Central memory CD8-positive, alpha-beta T cell (primary cell): ENCODE data around the gene FXR2.
A peak's percentile ranks its signal among the peaks of the same experiment; 100 is the strongest.

Source experiments
- ATAC-seq: fragments of 150-1000 bp; cut with Tn5 transposase; replicated peaks from 2 replicates; pipeline ENCODE4 v1.10.0; 2022; ENCODE audit warnings: mild to moderate bottlenecking, moderate FRiP score, moderate number of reproducible peaks; ENCODE audit not compliant: poor library complexity, severe bottlenecking; ENCODE audit errors: extremely low read depth
- DNase-seq, 2 donors: peaks; one replicate each; pipeline ENCODE4 v3.0.0; 2021; ENCODE audit warnings: low spot score in 2 of 2
- H3K27ac Mint-ChIP-seq: one replicate; pipeline ENCODE4 v1.8.0; 2022; ENCODE audit warnings: low read depth, mild to moderate bottlenecking, moderate library complexity, mixed read lengths
- H3K27me3 Mint-ChIP-seq: one replicate; pipeline ENCODE4 v1.8.0; 2022; ENCODE audit warnings: mixed read lengths
- H3K36me3 Mint-ChIP-seq: one replicate; pipeline ENCODE4 v1.8.0; 2022; ENCODE audit warnings: mild to moderate bottlenecking, moderate library complexity, mixed read lengths; ENCODE audit not compliant: insufficient read depth
- H3K4me1 Mint-ChIP-seq: one replicate; pipeline ENCODE4 v1.8.0; 2022; ENCODE audit warnings: mixed read lengths
- H3K4me3 Mint-ChIP-seq: one replicate; pipeline ENCODE4 v1.8.0; 2022; ENCODE audit warnings: mild to moderate bottlenecking, moderate library complexity, mixed read lengths
- H3K9me3 Mint-ChIP-seq: one replicate; pipeline ENCODE4 v1.8.0; 2022; ENCODE audit warnings: mixed read lengths

Gene FXR2

GRCh38 chr17:7579834-7580603 lies 34.7 kb downstream of the FXR2 start:
- H3K9me3 Mint-ChIP-seq = no peaks in the 10 kb centered on the region
- DNase-seq = no peak
- H3K27ac Mint-ChIP-seq = peak overlapping the region; percentile 77
- H3K4me3 Mint-ChIP-seq = no peak overlapping the region
- ATAC-seq = no peak
- no peaks in the 10 kb centered on the region for H3K27me3 Mint-ChIP-seq
- H3K4me1 Mint-ChIP-seq = peaks cover 59% of the 10 kb centered on the region
- H3K36me3 Mint-ChIP-seq = peaks cover 66% of the 10 kb centered on the region

DNA sequence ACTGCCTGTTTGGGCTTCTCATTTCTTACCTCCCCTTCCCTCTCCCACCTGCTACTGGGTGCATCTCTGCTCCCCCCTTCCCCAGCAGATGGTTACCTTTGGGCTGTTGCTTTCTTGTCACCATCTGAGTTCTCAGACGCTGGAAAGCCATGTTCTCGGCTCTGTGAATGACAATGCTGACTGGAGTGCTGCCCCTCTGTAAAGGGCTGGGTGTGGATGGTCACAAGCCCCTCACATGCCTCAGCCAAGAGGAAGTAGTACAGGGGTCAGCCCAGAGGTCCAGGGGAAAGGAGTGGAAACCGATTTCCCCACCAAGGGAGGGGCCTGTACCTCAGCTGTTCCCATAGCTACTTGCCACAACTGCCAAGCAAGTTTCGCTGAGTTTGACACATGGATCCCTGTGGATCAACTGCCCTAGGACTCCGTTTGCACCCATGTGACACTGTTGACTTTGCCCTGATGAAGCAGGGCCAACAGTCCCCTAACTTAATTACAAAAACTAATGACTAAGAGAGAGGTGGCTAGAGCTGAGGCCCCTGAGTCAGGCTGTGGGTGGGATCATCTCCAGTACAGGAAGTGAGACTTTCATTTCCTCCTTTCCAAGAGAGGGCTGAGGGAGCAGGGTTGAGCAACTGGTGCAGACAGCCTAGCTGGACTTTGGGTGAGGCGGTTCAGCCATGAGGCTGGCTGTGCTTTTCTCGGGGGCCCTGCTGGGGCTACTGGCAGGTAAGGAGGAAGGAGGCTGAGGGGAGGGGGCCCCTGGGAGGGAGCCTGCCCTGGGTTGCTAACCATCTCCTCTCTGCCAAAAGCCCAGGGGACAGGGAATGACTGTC lies 35.5 kb downstream of the FXR2 start, which contains the start of gene CD68:
Gene CD68 (plus strand): TSS at position 638 of the 833 bp plus-strand sequence. CDS start 40 bp downstream, at position 678.
- no peaks in the 10 kb centered on the region for H3K9me3 Mint-ChIP-seq
- DNase-seq (no peak), ATAC-seq (peak; percentile 10)
- peak within 1 kb of the TSS; percentile 77 for H3K27ac Mint-ChIP-seq
- H3K4me3 Mint-ChIP-seq = peak within 1 kb of the TSS; percentile 58
- H3K4me1 Mint-ChIP-seq = peaks cover 54% of the 10 kb centered on the region
- H3K36me3 Mint-ChIP-seq = peaks cover 72% of the 10 kb centered on the region
- no peaks in the 10 kb centered on the region for H3K27me3 Mint-ChIP-seq

GRCh38 chr17:7577327-7578199 lies 37.1 kb downstream of the FXR2 start:
- no peaks in the 10 kb centered on the region for H3K9me3 Mint-ChIP-seq
- ATAC-seq = no peak
- peaks cover 58% of the 10 kb centered on the region for H3K4me1 Mint-ChIP-seq
- peak overlapping the region; percentile 29 for H3K4me3 Mint-ChIP-seq
- no peak overlapping the region for H3K27ac Mint-ChIP-seq
- no peak for DNase-seq
- no peaks in the 10 kb centered on the region for H3K27me3 Mint-ChIP-seq
- peaks cover 82% of the 10 kb centered on the region for H3K36me3 Mint-ChIP-seq

DNA sequence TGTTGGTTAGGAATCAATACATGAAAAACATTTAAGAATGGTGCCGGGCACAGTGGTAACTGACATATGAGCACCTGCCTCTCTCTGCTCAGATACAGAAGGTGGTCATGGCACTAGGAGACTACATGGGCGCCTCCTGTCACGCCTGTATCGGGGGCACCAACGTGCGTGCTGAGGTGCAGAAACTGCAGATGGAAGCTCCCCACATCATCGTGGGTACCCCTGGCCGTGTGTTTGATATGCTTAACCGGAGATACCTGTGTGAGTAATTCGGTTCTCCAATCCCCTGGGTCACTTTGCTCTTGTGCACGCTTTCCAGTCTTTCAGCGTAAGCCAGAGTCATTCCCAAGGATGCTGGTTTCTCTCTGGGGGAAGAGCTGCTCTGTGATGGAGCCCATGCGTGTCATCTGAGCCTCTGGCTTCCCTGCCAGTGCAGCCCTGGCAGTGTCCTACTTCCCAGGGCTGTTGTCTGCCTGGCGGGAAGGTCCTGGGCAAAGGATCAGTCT lies 38.2 kb downstream of the FXR2 start:
- no peak for DNase-seq
- Mint-ChIP-seq H3K9me3 (no peaks in the 10 kb centered on the region), H3K36me3 (peaks cover 83% of the 10 kb centered on the region), H3K4me1 (peaks cover 62% of the 10 kb centered on the region), H3K4me3 (peak overlapping the region; percentile 100), H3K27me3 (no peaks in the 10 kb centered on the region), H3K27ac (no peak overlapping the region)
- ATAC-seq = no peak

DNA sequence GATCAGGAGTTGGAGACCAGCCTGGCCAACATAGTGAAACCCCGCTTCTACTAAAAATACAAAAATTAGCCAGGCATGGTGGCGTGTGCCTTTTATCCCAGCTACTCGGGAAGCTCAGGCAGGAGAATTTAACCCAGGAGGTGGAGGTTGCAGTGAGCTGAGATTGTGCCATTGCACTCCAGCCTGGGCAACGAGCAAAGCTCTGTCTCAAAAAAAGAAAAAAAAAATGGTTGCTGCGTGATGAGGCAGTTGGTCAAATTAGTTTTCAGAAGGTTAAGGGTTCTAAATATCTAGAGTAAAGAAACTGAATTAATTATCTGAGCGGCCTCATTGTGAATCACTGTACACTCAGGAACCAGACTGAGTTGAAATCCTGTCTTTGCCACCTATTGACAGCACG lies 38.7 kb downstream of the FXR2 start:
- Mint-ChIP-seq H3K36me3 (peaks cover 81% of the 10 kb centered on the region), H3K4me3 (peak overlapping the region; percentile 100), H3K27ac (no peak overlapping the region), H3K9me3 (no peaks in the 10 kb centered on the region), H3K27me3 (no peaks in the 10 kb centered on the region), H3K4me1 (peaks cover 59% of the 10 kb centered on the region)
- ATAC-seq = no peak
- no peak for DNase-seq

DNA sequence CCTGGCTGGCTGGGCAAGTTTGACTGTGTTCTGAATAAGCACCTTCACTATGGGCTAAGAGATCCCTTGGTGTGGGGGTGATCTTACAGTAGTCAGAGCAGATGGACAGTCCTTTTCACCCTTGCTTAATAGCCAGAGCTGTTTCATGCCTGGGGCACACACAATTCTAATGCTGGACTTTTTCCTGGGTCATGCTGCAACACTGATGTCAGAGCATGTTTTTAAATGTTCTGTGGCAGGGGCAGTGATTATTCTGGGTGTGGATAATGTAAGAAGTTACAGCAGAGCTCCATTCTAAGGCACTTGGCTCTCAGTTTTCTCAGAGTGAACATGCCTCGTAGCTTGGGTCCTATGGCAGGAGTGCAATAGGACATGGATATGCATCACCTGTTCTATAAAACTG lies 39.2 kb downstream of the FXR2 start:
- no peaks in the 10 kb centered on the region for H3K27me3 Mint-ChIP-seq
- no peaks in the 10 kb centered on the region for H3K9me3 Mint-ChIP-seq
- DNase-seq = no peak
- no peak overlapping the region for H3K27ac Mint-ChIP-seq
- peaks cover 54% of the 10 kb centered on the region for H3K4me1 Mint-ChIP-seq
- peak overlapping the region; percentile 100 for H3K4me3 Mint-ChIP-seq
- ATAC-seq = no peak
- peaks cover 77% of the 10 kb centered on the region for H3K36me3 Mint-ChIP-seq

DNA sequence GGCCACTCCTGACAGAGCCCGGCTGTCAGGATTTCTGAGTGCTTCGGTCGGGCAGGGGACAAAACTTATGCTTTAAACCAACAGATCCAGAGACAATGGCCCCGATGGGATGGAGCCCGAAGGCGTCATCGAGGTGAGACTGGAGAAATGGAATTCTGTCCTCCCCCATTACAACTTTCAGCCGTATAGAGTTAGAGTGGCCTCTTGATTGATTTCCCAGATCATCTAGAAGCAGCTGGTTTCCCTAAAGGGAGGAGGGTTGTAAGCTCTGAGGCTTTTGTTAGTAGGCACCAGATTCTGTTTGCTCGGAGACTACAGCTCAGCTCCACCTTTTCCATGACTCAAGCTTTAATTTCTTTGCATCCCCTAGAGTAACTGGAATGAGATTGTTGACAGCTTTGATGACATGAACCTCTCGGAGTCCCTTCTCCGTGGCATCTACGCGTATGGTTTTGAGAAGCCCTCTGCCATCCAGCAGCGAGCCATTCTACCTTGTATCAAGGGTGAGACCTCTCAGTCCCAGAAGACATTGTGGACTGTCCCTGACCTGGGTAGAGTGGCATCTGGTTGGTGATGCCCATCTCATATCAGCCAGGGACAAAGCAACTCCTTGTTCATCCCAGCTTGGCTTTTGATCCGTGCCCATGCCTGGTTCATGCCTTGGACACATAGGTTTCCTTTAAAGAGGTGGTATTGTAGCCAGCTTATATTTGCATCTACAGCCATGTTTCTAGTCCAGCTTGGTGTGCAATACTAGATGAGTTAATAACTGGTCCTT lies 40.3 kb downstream of the FXR2 start:
- no peak for ATAC-seq
- H3K36me3 Mint-ChIP-seq = peaks cover 75% of the 10 kb centered on the region
- peak overlapping the region; percentile 100 for H3K4me3 Mint-ChIP-seq
- peaks cover 44% of the 10 kb centered on the region for H3K4me1 Mint-ChIP-seq
- H3K27ac Mint-ChIP-seq = peak overlapping the region; percentile 99
- DNase-seq = no peak
- no peaks in the 10 kb centered on the region for H3K27me3 Mint-ChIP-seq
- no peaks in the 10 kb centered on the region for H3K9me3 Mint-ChIP-seq

GRCh38 chr17:7573324-7574080 lies 41.2 kb downstream of the FXR2 start:
- Mint-ChIP-seq H3K4me1 (peaks cover 36% of the 10 kb centered on the region), H3K27ac (peak overlapping the region; percentile 99), H3K27me3 (no peaks in the 10 kb centered on the region), H3K36me3 (peaks cover 67% of the 10 kb centered on the region), H3K4me3 (peak overlapping the region; percentile 100), H3K9me3 (no peaks in the 10 kb centered on the region)
- ATAC-seq = peak; percentile 45
- peak; percentile 76 to 89 for DNase-seq

DNA sequence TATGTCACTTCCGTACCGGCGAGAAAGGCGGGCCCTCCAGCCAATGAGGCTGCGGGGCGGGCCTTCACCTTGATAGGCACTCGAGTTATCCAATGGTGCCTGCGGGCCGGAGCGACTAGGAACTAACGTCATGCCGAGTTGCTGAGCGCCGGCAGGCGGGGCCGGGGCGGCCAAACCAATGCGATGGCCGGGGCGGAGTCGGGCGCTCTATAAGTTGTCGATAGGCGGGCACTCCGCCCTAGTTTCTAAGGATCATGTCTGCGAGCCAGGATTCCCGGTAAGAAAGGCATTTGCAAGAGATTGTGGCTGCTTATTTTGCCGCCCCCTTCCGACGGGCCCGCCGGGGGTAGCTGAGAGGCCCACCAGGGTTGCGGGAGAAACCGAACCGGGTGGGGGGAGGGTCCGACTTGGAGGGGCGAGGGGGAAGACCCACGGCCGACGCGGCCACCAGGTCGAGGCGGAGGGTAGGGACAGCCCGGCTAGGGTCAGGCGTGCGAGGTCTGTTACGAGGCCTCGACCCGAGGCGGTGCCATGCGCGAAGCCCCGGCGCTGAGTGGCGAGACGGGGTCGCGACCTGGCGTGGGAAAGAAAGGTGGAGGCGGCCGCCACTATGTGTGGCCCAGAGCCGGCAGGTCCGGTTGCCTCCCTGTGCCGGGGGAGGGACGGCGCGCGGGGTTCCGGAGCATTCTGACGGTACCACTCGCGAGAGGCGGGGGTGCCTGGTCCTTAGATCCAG lies 41.9 kb downstream of the FXR2 start:
- peaks cover 59% of the 10 kb centered on the region for H3K36me3 Mint-ChIP-seq

DNA sequence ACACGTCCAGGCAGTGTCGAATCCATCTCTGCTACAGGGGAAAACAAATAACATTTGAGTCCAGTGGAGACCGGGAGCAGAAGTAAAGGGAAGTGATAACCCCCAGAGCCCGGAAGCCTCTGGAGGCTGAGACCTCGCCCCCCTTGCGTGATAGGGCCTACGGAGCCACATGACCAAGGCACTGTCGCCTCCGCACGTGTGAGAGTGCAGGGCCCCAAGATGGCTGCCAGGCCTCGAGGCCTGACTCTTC lies 42.4 kb downstream of the FXR2 start:
- no peaks in the 10 kb centered on the region for H3K27me3 Mint-ChIP-seq
- no peaks in the 10 kb centered on the region for H3K9me3 Mint-ChIP-seq
- no peak for ATAC-seq
- H3K36me3 Mint-ChIP-seq = peaks cover 59% of the 10 kb centered on the region
- DNase-seq = no peak
- peaks cover 42% of the 10 kb centered on the region for H3K4me1 Mint-ChIP-seq
- peak overlapping the region; percentile 100 for H3K4me3 Mint-ChIP-seq
- peak overlapping the region; percentile 99 for H3K27ac Mint-ChIP-seq

More for the DNA sequence above, 41.9 kb downstream of the FXR2 start:
- Mint-ChIP-seq H3K27me3 (no peaks in the 10 kb centered on the region), H3K27ac (peak overlapping the region; percentile 99), H3K4me1 (peaks cover 37% of the 10 kb centered on the region), H3K9me3 (no peaks in the 10 kb centered on the region), H3K4me3 (peak overlapping the region; percentile 100)
- DNase-seq (peak; percentile 100), ATAC-seq (peak; percentile 84)

DNA sequence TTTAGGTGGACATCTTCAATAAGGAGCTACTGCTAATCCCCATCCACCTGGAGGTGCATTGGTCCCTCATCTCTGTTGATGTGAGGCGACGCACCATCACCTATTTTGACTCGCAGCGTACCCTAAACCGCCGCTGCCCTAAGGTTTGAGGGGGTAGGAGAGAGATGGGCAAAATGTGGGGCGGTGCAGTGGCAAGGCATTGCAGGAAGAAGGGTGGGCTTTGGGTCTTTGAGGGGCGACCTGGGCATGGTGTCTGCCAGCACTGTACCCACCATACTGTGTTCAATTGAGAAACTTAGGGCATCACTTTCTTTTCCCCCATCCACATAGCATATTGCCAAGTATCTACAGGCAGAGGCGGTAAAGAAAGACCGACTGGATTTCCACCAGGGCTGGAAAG lies 44.3 kb downstream of the FXR2 start:
- no peaks in the 10 kb centered on the region for H3K27me3 Mint-ChIP-seq
- H3K4me1 Mint-ChIP-seq = peaks cover 32% of the 10 kb centered on the region
- H3K27ac Mint-ChIP-seq = no peak overlapping the region
- H3K4me3 Mint-ChIP-seq = no peak overlapping the region
- ATAC-seq (no peak), DNase-seq (no peak)
- peaks cover 53% of the 10 kb centered on the region for H3K36me3 Mint-ChIP-seq
- no peaks in the 10 kb centered on the region for H3K9me3 Mint-ChIP-seq
